ENCODE data around the gene SNX4.

Gene SNX4

GRCh38 chr3:125440559-125440955 is 79.4 kb downstream of the SNX4 start:
- TF ChIP-seq EZH2 (optimal IDR thresholded peaks at IDR 0.05; ENCODE audit: low read depth, low read length) = no peak
- no peak for TF ChIP-seq EZH2phosphoT487 (IDR thresholded peaks at IDR 0.05; ENCODE audit: low read length)
- no peak for TF ChIP-seq CTCF (IDR thresholded peaks at IDR 0.05; ENCODE audit: low read length)
- H3K9ac ChIP-seq (ENCODE audit: low read length) = no peak overlapping the region
- H3K79me2 ChIP-seq (ENCODE audit: low read length) = no peaks in the 10 kb centered on the region
- H4K20me1 ChIP-seq (ENCODE audit: insufficient read depth, low read length) = no peaks in the 10 kb centered on the region
- no peaks in the 10 kb centered on the region for H3F3A ChIP-seq (ENCODE audit: insufficient read depth, low read length)
- H3K4me1 ChIP-seq (ENCODE audit: low read length) = no peaks in the 10 kb centered on the region
- no peak overlapping the region for H3K4me3 ChIP-seq (ENCODE audit: low read length)
- no peaks in the 10 kb centered on the region for H3K27me3 ChIP-seq (replicated peaks; ENCODE audit: insufficient read depth, low read length)
- H3K4me2 ChIP-seq (ENCODE audit: low read depth, low read length) = no peak overlapping the region
- H2AFZ ChIP-seq (ENCODE audit: low read length) = no peak overlapping the region
- H3K9me3 ChIP-seq (replicated peaks; ENCODE audit: insufficient read depth, low read length) = no peaks in the 10 kb centered on the region
- DNase-seq = no peak
- no peaks in the 10 kb centered on the region for H3K9me2 ChIP-seq (replicated peaks; ENCODE audit: insufficient read depth, low read length)
- no peak overlapping the region for H3K27ac ChIP-seq (ENCODE audit: low read length)
- H3K36me3 ChIP-seq (replicated peaks; ENCODE audit: insufficient read depth, low read length) = no peaks in the 10 kb centered on the region

GRCh38 chr3:125437631-125438435 is 82.2 kb downstream of the SNX4 start:
- Histone ChIP-seq H3K9ac (ENCODE audit: low read length) (no peak overlapping the region), H3K36me3 (replicated peaks; ENCODE audit: insufficient read depth, low read length) (no peaks in the 10 kb centered on the region), H4K20me1 (ENCODE audit: insufficient read depth, low read length) (no peaks in the 10 kb centered on the region), H3F3A (ENCODE audit: insufficient read depth, low read length) (no peaks in the 10 kb centered on the region), H3K4me2 (ENCODE audit: low read depth, low read length) (no peak overlapping the region), H3K4me3 (ENCODE audit: low read length) (no peak overlapping the region), H3K27me3 (replicated peaks; ENCODE audit: insufficient read depth, low read length) (no peaks in the 10 kb centered on the region), H3K9me3 (replicated peaks; ENCODE audit: insufficient read depth, low read length) (no peaks in the 10 kb centered on the region), H3K9me2 (replicated peaks; ENCODE audit: insufficient read depth, low read length) (no peaks in the 10 kb centered on the region), H2AFZ (ENCODE audit: low read length) (no peak overlapping the region), H3K4me1 (ENCODE audit: low read length) (no peaks in the 10 kb centered on the region), H3K27ac (ENCODE audit: low read length) (no peak overlapping the region), H3K79me2 (ENCODE audit: low read length) (no peaks in the 10 kb centered on the region)
- peak; percentile 48 for DNase-seq
- no peak for TF ChIP-seq EZH2phosphoT487 (IDR thresholded peaks at IDR 0.05; ENCODE audit: low read length)
- peak; percentile 95 for TF ChIP-seq CTCF (IDR thresholded peaks at IDR 0.05; ENCODE audit: low read length)

- Histone ChIP-seq H3K9me3 (replicated peaks; ENCODE audit: insufficient read depth, low read length) (no peaks in the 10 kb centered on the region), H4K20me1 (ENCODE audit: insufficient read depth, low read length) (no peaks in the 10 kb centered on the region), H3K9me2 (replicated peaks; ENCODE audit: insufficient read depth, low read length) (no peaks in the 10 kb centered on the region), H3K4me3 (ENCODE audit: low read length) (no peak overlapping the region), H2AFZ (ENCODE audit: low read length) (no peak overlapping the region), H3K4me2 (ENCODE audit: low read depth, low read length) (no peak overlapping the region), H3K27ac (ENCODE audit: low read length) (no peak overlapping the region), H3K79me2 (ENCODE audit: low read length) (no peaks in the 10 kb centered on the region), H3F3A (ENCODE audit: insufficient read depth, low read length) (no peaks in the 10 kb centered on the region), H3K36me3 (replicated peaks; ENCODE audit: insufficient read depth, low read length) (no peaks in the 10 kb centered on the region), H3K9ac (ENCODE audit: low read length) (no peak overlapping the region), H3K4me1 (ENCODE audit: low read length) (no peaks in the 10 kb centered on the region), H3K27me3 (replicated peaks; ENCODE audit: insufficient read depth, low read length) (no peaks in the 10 kb centered on the region)
- TF ChIP-seq EZH2 (optimal IDR thresholded peaks at IDR 0.05; ENCODE audit: low read depth, low read length) (no peak), EZH2phosphoT487 (IDR thresholded peaks at IDR 0.05; ENCODE audit: low read length) (no peak), CTCF (IDR thresholded peaks at IDR 0.05; ENCODE audit: low read length) (no peak)
- no peak for DNase-seq
Measured at GRCh38 chr3:125436921-125437320, 83.1 kb downstream of the SNX4 start.

Data from MM.1S (cell line).